ENCODE data around the gene ABHD18. TPM values are rescaled to one million over a fixed set of nuclear protein-coding genes. Genes with fewer than 3 reads are reported as not detected.

Gene ABHD18
- total RNA-seq: 14.9 TPM

DNA sequence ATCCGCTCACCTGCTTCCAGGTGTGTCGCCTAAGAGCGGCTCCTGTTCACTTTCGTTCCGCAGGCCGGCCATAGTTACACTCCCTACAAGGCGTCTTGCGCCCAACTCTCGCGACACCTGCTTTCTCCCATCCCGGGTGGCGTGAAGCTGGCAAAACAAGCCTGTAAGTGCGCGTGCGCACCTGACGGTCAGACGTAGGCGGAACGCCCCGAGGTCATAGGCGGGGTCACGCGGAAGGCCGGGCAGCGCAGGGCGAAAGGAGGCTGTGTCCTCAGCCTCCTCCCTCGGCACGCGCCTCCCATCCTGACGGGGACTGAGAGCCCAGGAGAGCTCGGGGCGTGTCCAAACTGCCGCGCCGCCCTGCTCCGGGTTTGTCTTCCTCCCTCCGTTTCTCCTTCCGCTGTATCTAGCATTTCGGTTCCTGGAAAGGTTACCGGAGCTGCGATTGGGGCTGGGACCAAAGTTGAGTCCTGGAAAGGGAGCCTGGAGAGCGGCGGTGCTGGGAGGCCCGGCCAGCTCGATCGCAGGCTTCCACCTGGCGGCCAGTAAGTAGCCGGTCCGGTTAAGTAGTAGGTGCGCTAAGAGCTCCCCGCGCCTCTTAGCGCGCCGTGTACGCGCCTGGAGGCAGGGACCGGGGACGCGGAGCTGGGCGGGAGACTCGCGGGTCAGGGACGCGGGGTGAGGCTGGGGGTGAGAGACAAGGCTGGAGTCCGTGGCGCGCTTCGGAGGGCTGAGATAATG is at the start of gene ABHD18, which contains the start of gene MFSD8:
ABHD18 (plus strand) TSS at position 345 of the 741 bp plus-strand sequence. CDS start 17,550 bp downstream, outside the sequence.
MFSD8 (minus strand) TSS at position 112 of the 741 bp plus-strand sequence; CDS start at position 72, 40 bp downstream.

GRCh38 chr4:128060699-128061565 is 95.7 kb downstream of the ABHD18 start, which contains the start of gene LARP1B:
LARP1B (plus strand) TSS chr4:128061312; CDS start chr4:128074952, 13,640 bp downstream.

Other genes with a start within 250 kb of the ABHD18 start
- gene SLC25A31, start 235.0 kb upstream of the ABHD18 start, total RNA-seq: 0.12 TPM
- gene HSPA4L, start 183.1 kb upstream of the ABHD18 start, total RNA-seq: 4.9 TPM
- 16.9 TPM for gene PLK4, start 84.5 kb upstream of the ABHD18 start, total RNA-seq
- 34.3 TPM for gene MFSD8, start 233 bp upstream of the ABHD18 start, total RNA-seq
- 20.0 TPM for gene LARP1B, start 95.9 kb downstream of the ABHD18 start, total RNA-seq

Measured in metanephros (tissue), 1 donor.